NCI-H1930 (cell line): ENCODE results near the gene ZNF789.
A peak's percentile ranks its signal among the peaks of the same experiment; 100 is the strongest.
"Not testable (repeated sequence)": the region's sequence is repeated elsewhere in the genome, so short reads cannot be mapped to it uniquely, and the experiment has no call there.

Experiments
- DNase-seq, 2 experiments: peaks; one replicate each; lab custom pipeline; 2025; lab: John Stamatoyannopoulos, UW

Gene ZNF789

DNA sequence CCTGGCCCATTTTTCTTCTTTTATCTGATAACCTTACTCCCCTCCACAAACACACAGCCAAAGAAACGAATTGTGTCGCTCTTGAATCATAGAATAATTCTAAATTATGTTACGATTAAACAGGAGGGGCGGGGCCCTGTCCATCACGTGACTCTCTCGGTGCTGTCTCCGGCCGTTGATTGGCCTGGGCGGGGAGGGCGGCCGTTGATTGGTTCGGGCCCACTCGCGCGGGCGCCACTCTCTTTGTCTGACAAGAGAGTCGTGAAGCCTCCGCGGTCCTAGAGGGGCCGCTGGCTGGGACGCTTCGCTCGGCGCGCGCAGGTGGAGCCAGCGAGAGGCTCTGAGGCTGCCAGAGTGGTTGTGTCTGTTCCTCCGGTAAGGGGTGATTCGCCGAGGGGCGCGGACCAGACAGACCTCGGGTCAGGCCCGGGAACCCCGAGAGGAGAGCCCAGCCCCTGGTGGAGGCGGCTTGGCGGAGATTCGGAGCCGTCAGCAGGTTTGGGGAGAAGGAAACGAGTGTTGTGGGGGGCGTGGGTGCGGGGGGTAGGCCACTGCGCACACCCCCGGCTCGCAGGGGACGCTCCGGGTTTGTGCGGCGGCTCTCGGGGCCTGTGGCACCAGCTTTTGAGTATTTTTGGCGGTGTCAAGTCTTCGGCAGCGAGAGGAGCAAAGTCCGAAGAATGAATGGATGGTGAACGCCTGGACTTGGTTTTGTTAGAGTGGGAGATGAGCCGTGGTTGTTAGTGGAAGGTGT is at the start of gene ZNF789:
Gene ZNF789 (plus strand): TSS at position 330 of the 754 bp plus-strand sequence. CDS start 3,567 bp downstream, outside the sequence.
- DNase-seq, result peak; percentile 99

- DNase-seq, result no peak
Measured at GRCh38 chr7:99424932-99425730, 47.6 kb upstream of the ZNF789 start.

DNA sequence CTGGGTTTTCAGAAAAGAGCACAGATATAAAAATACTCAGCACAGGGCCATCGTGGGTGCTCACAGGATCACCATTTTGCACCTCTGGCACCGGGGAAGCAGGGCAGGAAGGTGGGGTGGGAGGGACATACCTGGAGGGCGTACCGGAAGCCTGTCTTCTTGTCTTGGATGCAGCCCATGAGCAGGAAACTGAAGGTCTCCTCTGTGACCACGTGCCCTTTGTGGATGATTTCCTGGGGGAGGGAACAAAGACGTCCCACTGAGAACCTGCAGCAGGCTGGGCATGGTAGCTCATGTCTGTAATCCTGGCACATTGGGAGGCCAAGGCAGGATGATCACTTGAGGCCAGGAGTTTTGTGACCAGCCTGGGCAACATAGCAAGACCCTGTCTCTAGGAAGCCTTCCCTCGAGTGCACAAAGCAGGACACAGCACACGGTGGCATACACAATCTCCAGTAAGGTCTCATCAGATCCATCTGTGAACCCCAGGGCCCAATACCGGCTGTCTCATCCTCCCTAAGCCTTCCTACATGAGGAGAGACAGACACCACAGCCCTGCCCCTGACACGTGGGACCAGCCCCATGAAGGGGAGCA is 43.6 kb upstream of the ZNF789 start:
- DNase-seq, result no peak

DNA sequence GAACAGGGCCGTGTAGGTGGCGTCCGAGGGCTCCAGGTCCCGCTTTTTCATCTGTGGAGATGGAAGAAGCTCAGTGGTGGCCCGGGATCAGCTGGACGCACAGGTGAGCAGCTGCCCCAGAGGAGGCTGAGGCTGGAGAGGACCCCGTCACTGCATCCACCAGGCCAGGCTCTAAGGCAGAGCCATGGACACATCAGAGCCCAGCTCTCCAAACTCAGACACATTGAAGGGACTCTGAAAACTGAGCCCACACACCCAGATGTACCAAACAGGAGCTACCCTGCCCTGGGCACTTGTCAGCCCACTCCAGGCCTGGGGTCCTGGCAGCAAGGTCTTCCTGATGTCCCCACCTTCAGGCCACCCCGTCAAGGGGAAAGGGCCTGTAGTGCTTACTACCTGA is 42.9 kb upstream of the ZNF789 start:
- no peak for DNase-seq

GRCh38 chr7:99431756-99432540 is 40.7 kb upstream of the ZNF789 start:
- DNase-seq, result not testable (repeated sequence)

GRCh38 chr7:99433158-99433557 is 39.5 kb upstream of the ZNF789 start:
- no peak for DNase-seq

- no peak for DNase-seq
Measured at GRCh38 chr7:99437946-99438572, 34.6 kb upstream of the ZNF789 start.

- peak; percentile 95 to 96 for DNase-seq
Measured at GRCh38 chr7:99438573-99439480, 33.9 kb upstream of the ZNF789 start, which contains the start of the genes CPSF4 and PTCD1. Gene CPSF4 (plus strand): TSS chr7:99438943. CDS start chr7:99439083, 140 bp downstream. Gene PTCD1 (minus strand): TSS chr7:99438798. CDS start chr7:99435242, 3,556 bp downstream.

DNA sequence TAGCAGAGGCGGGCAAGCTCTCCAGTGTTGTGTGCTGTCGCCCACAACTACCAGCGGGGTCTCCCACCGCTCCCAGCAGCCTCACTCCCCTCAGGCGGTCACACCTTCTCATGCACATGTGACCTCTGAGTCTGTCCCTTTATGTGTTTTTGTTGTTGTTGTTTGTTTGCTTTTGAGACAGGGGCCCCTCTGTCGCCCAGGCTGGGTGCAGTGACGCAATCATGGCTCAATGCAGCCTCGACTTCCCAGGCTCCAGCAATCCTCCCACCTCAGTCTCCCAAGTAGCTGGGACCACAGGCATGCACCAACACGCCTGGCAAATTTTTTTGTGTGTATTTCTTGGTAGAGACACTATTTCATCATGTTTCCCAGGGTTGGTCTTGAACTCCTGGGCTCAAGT is 32.5 kb upstream of the ZNF789 start:
- no peak for DNase-seq

DNA sequence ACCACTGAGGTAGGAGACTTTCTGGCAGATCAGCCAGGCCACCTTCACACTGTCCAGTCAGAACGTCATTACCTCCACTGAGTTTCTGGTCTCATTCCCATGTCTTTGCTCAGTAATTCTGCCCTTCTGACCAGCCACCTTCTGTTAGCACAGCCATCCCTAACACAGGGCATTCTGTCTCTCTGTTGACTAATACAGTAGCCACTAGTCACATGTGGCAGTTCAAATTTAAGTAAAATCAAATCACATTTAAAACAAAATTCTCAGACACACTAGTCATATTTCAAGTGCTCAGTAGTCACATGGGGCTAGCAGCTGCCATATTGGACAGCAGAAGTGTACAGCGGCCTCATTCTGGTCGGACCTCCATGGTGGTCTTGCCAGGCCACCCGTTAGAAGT is 26.6 kb upstream of the ZNF789 start:
- no peak for DNase-seq

DNA sequence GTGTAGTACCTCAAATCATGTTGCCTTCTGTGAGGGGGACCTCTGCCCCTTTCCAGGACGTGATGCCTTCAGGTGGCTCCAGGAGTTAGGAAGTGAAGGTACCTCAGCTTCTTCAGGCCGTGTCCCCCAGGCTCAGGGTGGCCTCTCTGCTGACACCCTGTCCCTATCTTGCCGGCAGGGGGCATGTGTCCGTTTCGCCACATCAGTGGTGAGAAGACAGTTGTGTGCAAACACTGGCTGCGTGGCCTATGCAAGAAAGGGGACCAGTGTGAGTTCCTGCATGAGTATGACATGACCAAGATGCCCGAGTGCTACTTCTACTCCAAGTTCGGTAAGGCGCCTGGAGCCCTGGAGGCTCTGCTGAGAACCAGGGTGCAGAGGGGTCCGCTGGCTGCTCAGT is 24.7 kb upstream of the ZNF789 start:
- no peak for DNase-seq

DNA sequence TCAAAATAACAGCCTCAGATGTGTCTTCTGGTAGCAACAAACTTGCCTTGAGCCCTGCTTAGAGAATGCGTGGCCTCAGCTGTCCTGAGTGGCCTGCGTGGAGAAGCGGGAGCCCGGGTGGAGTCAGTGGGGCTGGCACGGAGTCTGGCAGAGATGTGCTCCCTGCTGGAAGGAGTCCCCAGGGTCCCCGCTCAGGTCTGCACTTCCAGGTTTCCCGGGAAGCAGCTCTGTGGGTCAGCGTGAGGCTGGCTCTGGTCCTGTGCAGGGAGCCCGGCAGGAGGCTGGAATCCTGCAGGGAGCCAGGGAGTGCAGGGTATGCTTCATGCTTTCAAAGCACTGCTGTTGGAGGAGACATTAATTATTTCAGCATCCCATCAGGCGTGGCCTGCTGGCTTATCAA is 23.8 kb upstream of the ZNF789 start:
- no peak for DNase-seq

DNA sequence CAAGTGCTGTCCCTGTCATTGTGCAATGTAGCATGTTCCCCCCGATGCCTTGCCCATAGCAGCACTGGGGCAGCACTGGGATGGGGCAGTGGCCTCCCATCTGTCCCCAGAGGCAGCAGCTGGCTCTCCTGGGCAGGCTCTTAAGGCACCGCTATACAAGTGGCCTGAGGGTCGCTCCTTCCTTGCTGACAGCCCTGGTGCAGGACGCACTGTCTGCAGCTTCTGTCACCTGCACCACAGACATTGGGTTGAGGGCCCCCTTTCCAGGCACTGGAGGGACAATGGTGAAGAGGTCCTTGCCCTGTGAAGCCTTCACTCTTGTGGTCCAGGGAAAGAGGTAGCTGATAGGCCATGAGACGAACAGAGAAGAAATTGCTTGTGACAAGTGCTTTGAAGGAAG is 23.4 kb upstream of the ZNF789 start:
- DNase-seq, result no peak

DNA sequence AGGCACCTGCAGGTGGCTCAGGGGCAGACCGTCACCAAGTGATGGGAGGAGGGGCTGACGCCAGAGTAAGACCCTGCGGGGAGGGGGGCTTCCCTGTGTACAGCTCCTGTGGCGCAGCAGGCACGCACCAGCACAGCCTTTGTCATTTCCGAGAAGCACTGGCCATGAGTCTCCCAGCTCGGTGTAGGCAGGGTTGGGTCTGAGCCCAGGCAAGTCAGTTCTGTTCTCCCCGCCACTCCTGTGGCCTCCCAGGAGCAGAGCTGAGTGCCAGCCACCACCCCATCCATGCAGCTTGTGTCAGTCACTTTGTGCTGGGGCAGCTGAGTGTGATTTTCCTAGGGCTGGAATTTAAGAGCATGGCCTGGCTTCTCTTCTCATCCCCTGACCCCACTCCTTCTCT is 20.8 kb upstream of the ZNF789 start:
- DNase-seq, result no peak

- no peak for DNase-seq
Measured at GRCh38 chr7:99452541-99452940, 20.1 kb upstream of the ZNF789 start.

DNA sequence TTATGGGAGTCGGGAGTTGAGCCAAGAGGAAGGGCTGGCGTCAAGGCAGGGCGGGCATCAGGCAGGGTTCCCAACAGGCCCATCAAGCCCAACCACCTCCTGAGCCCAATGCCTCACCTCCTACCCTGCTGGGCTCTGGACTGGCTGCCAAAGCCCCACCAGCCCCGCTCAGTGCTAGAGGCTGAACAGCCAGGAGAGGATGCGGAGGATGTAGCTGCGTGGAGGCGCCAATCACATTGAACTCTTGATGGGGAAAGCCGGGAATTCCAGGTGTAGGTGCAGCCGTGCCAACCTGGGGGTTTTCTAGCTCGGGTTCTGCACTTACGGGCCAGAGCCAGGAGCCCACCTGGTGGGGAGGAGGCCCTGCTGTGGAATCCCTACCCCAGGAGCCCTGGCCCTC is 19.6 kb upstream of the ZNF789 start:
- DNase-seq, result no peak

DNA sequence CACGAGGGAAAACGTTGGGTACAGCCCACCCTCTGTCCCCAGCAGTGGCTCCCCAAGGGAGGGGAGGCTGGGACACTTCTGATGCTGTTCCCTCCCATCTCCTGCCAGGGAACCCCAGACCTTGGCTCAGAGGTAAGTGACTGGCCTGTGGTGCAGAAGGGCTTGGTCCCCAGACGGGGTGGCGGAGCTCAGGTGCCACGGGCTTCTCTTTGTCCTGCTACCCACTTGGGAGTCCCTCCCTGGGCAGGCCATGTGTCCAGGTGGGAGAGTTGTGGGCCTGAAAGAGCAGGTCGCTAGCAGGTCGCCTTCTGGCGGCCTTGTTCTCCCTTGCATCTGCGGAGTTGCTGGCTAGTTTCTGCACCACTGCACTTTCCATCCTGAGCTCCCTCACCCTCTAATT is 16.8 kb upstream of the ZNF789 start:
- no peak for DNase-seq

DNA sequence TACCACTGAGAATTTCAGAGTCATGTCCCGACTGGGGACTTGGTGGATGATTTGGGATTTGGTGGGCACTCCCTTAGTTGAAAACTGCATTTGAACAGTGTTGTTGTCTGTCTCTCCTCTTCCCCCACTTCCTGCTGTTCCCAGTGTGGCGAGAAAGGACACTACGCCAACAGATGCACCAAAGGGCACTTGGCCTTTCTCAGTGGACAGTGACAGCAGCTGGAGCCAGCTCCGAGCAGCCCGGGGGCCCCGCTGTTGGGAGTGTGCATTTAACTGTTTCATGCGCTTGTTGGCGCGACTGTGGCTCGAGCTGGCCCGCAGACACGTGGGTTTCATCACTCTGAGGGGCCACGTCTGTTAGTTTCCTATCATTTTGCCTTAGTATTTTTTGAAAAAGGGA is 16.4 kb upstream of the ZNF789 start:
- DNase-seq, result no peak

DNA sequence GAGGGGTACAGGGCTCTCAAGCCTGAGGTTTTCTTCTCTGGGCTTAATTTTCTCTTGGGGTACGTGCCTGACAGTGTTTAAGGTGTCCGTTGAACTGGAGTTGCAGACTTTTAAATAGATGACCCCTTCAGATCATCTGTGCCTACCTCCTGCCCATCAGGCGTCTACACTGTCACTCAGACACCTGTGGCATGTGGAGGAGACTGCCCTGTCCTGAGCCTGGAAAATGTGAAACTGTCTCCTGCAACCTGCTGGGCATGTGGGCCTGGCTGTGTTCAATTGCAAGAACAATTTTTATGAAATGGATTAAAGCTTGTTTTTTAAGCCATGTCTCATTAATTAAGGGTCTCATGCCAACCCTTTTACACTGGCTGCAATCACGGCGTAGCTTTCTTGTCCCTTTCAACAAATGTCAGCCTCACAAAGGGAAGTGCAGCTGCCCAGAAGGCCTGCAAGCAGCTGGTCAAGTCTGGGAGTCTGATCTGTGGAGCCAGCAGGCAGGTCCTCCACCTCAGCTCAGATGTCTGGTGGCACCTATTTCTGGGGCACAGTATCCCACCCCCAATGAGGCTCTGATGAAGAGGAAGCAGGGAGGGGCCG is 15.5 kb upstream of the ZNF789 start:
- DNase-seq, result no peak
